IPS-15b (cell line): ENCODE data around the gene TUBA3C.
"Not testable (repeated sequence)": the region's sequence is repeated elsewhere in the genome, so short reads cannot be mapped to it uniquely, and the experiment has no call there.

Experiments
- H3K27me3 ChIP-seq: one replicate; pipeline ENCODE4 v1.6.1; 2013; ENCODE audit warnings: low read length; ENCODE audit not compliant: control insufficient read depth, insufficient read depth
- H3K36me3 ChIP-seq: one replicate; pipeline ENCODE4 v1.6.1; 2013; ENCODE audit warnings: low read length; ENCODE audit not compliant: control insufficient read depth, insufficient read depth
- H3K4me1 ChIP-seq: one replicate; pipeline ENCODE4 v1.6.1; 2013; ENCODE audit warnings: mild to moderate bottlenecking, low read length; ENCODE audit not compliant: control insufficient read depth, insufficient read depth
- H3K4me3 ChIP-seq: one replicate; pipeline ENCODE4 v1.5.1; 2013; ENCODE audit warnings: low read depth, low read length
- H3K9ac ChIP-seq: one replicate; pipeline ENCODE4 v1.6.1; 2013; ENCODE audit warnings: low read depth, mild to moderate bottlenecking, low read length
- H3K9me3 ChIP-seq: one replicate; pipeline ENCODE4 v1.6.1; 2013; ENCODE audit warnings: mild to moderate bottlenecking, low read length; ENCODE audit not compliant: control insufficient read depth, insufficient read depth

The TUBA3C gene

GRCh38 chr13:19179916-19180315 is 1.7 kb downstream of the TUBA3C start:
- peaks cover 17% of the 10 kb centered on the region for H3K9me3 ChIP-seq
- no peak overlapping the region for H3K4me3 ChIP-seq
- no peaks in the 10 kb centered on the region for H3K36me3 ChIP-seq
- H3K9ac ChIP-seq: no peak overlapping the region
- H3K4me1 ChIP-seq: no peaks in the 10 kb centered on the region
- no peaks in the 10 kb centered on the region for H3K27me3 ChIP-seq

- Histone ChIP-seq H3K4me3 (no peak overlapping the region), H3K9me3 (peaks cover 11% of the 10 kb centered on the region)
These were observed 2.6 kb downstream of the TUBA3C start for GRCh38 chr13:19178901-19179593.

GRCh38 chr13:19176981-19177776 is 4.4 kb downstream of the TUBA3C start:
- H3K27me3 ChIP-seq, H3K4me1 ChIP-seq, H3K36me3 ChIP-seq, H3K9me3 ChIP-seq, H3K4me3 ChIP-seq, H3K9ac ChIP-seq: not testable (repeated sequence)

More at GRCh38 chr13:19178901-19179593, 2.6 kb downstream of the TUBA3C start:
- H3K27me3 ChIP-seq: no peaks in the 10 kb centered on the region
- no peak overlapping the region for H3K9ac ChIP-seq
- H3K36me3 ChIP-seq: no peaks in the 10 kb centered on the region
- no peaks in the 10 kb centered on the region for H3K4me1 ChIP-seq

- H3K27me3 ChIP-seq: no peaks in the 10 kb centered on the region
- peaks cover 16% of the 10 kb centered on the region for H3K9me3 ChIP-seq
- no peak overlapping the region for H3K9ac ChIP-seq
- no peaks in the 10 kb centered on the region for H3K4me1 ChIP-seq
- H3K36me3 ChIP-seq: no peaks in the 10 kb centered on the region
- H3K4me3 ChIP-seq: no peak overlapping the region
These were observed 7.9 kb downstream of the TUBA3C start for GRCh38 chr13:19173752-19174151.

- H3K27me3 ChIP-seq: no peaks in the 10 kb centered on the region
- no peaks in the 10 kb centered on the region for H3K4me1 ChIP-seq
- peaks cover 12% of the 10 kb centered on the region for H3K9me3 ChIP-seq
- no peak overlapping the region for H3K9ac ChIP-seq
- H3K36me3 ChIP-seq: no peaks in the 10 kb centered on the region
- no peak overlapping the region for H3K4me3 ChIP-seq
These were observed 9.0 kb downstream of the TUBA3C start for GRCh38 chr13:19172647-19173030.

GRCh38 chr13:19172007-19172646 is 9.5 kb downstream of the TUBA3C start:
- H3K9me3 ChIP-seq: peaks cover 12% of the 10 kb centered on the region
- H3K4me1 ChIP-seq: no peaks in the 10 kb centered on the region
- no peak overlapping the region for H3K9ac ChIP-seq
- no peaks in the 10 kb centered on the region for H3K27me3 ChIP-seq
- no peaks in the 10 kb centered on the region for H3K36me3 ChIP-seq
- no peak overlapping the region for H3K4me3 ChIP-seq

GRCh38 chr13:19171563-19171962 is 10.1 kb downstream of the TUBA3C start:
- Histone ChIP-seq H3K4me3 (no peak overlapping the region), H3K4me1 (no peaks in the 10 kb centered on the region), H3K9ac (no peak overlapping the region), H3K9me3 (peaks cover 12% of the 10 kb centered on the region), H3K36me3 (no peaks in the 10 kb centered on the region), H3K27me3 (no peaks in the 10 kb centered on the region)

- no peak overlapping the region for H3K4me3 ChIP-seq
- peaks cover 13% of the 10 kb centered on the region for H3K9me3 ChIP-seq
- H3K36me3 ChIP-seq: no peaks in the 10 kb centered on the region
- H3K4me1 ChIP-seq: no peaks in the 10 kb centered on the region
- H3K9ac ChIP-seq: no peak overlapping the region
- H3K27me3 ChIP-seq: no peaks in the 10 kb centered on the region
These were observed 11.6 kb downstream of the TUBA3C start for GRCh38 chr13:19169991-19170390.

GRCh38 chr13:19169496-19169895 is 12.1 kb downstream of the TUBA3C start:
- Histone ChIP-seq H3K9ac (no peak overlapping the region), H3K9me3 (peaks cover 16% of the 10 kb centered on the region), H3K27me3 (no peaks in the 10 kb centered on the region), H3K36me3 (no peaks in the 10 kb centered on the region), H3K4me3 (no peak overlapping the region), H3K4me1 (no peaks in the 10 kb centered on the region)

- Histone ChIP-seq H3K9me3 (peaks cover 34% of the 10 kb centered on the region), H3K27me3 (no peaks in the 10 kb centered on the region), H3K4me3 (no peak overlapping the region), H3K36me3 (no peaks in the 10 kb centered on the region), H3K4me1 (no peaks in the 10 kb centered on the region), H3K9ac (no peak overlapping the region)
These were observed 20.3 kb downstream of the TUBA3C start for GRCh38 chr13:19161308-19161707.

- H3K4me3 ChIP-seq: no peak overlapping the region
- H3K36me3 ChIP-seq: no peaks in the 10 kb centered on the region
- no peaks in the 10 kb centered on the region for H3K27me3 ChIP-seq
- H3K9ac ChIP-seq: no peak overlapping the region
- H3K9me3 ChIP-seq: peaks cover 44% of the 10 kb centered on the region
- no peaks in the 10 kb centered on the region for H3K4me1 ChIP-seq
These were observed 21.7 kb downstream of the TUBA3C start for GRCh38 chr13:19159761-19160420.
